GM21737 (cell line): ENCODE results near the gene CD300LF.

Experiments
- ATAC-seq: cut with Tn5 transposase; IDR thresholded peaks from one replicate; pipeline ENCODE4 v1.9.1; 2021; ENCODE audit warnings: mild to moderate bottlenecking, moderate library complexity; ENCODE audit not compliant: unreplicated experiment

Gene CD300LF

GRCh38 chr17:74730491-74731346, 18.0 kb upstream of the CD300LF start:
- no peak for ATAC-seq

GRCh38 chr17:74729866-74730265, 17.1 kb upstream of the CD300LF start:
- ATAC-seq, result no peak

- no peak for ATAC-seq
Observed at GRCh38 chr17:74729368-74729767, 16.6 kb upstream of the CD300LF start.

GRCh38 chr17:74728702-74729075, 16.0 kb upstream of the CD300LF start:
- ATAC-seq, result no peak

GRCh38 chr17:74728033-74728701, 15.4 kb upstream of the CD300LF start:
- no peak for ATAC-seq

GRCh38 chr17:74725111-74725510, 12.4 kb upstream of the CD300LF start:
- ATAC-seq, result no peak

GRCh38 chr17:74723891-74724290, 11.2 kb upstream of the CD300LF start:
- no peak for ATAC-seq

- ATAC-seq, result no peak
Observed at GRCh38 chr17:74722782-74723181, 10.1 kb upstream of the CD300LF start.

GRCh38 chr17:74720506-74720905, 7.8 kb upstream of the CD300LF start:
- no peak for ATAC-seq

- no peak for ATAC-seq
Observed at GRCh38 chr17:74715144-74715543, 2.4 kb upstream of the CD300LF start.

- ATAC-seq, result no peak
Observed at GRCh38 chr17:74713171-74713755, 540 bp upstream of the CD300LF start.

- ATAC-seq, result no peak
Observed at GRCh38 chr17:74712301-74712700, 422 bp downstream of the CD300LF start.

GRCh38 chr17:74711058-74711824, 1.5 kb downstream of the CD300LF start:
- no peak for ATAC-seq

GRCh38 chr17:74704544-74704943, 8.2 kb downstream of the CD300LF start:
- ATAC-seq, result no peak

- no peak for ATAC-seq
Observed at GRCh38 chr17:74703311-74703710, 9.4 kb downstream of the CD300LF start.

GRCh38 chr17:74702116-74702871, 10.4 kb downstream of the CD300LF start:
- ATAC-seq, result no peak

GRCh38 chr17:74699236-74699635, 13.5 kb downstream of the CD300LF start:
- no peak for ATAC-seq

- ATAC-seq, result no peak
Observed at GRCh38 chr17:74698069-74698468, 14.7 kb downstream of the CD300LF start.

GRCh38 chr17:74697515-74697914, 15.2 kb downstream of the CD300LF start:
- no peak for ATAC-seq

GRCh38 chr17:74695629-74696028, 17.1 kb downstream of the CD300LF start:
- no peak for ATAC-seq

- no peak for ATAC-seq
Observed at GRCh38 chr17:74694081-74694480, 18.6 kb downstream of the CD300LF start.
